H1 (cell line): Measurements from ENCODE around the gene PTPRJ. TPM values are rescaled to one million over a fixed set of nuclear protein-coding genes. Genes with fewer than 3 reads are reported as not detected.

Source experiments
- CHD2 ChIP-seq: IDR thresholded peaks from 2 replicates; pipeline ENCODE4 v1.6.1; 2012; ENCODE audit warnings: low read length, improper control_type of control experiment
- NRF1 ChIP-seq: IDR thresholded peaks from 2 replicates; pipeline ENCODE4 v1.6.1; 2011; ENCODE audit warnings: mild to moderate bottlenecking, low read depth, low read length, improper control_type of control experiment
- RNF2 ChIP-seq: fragments of 200-900, 300-1000 bp; sonication (generic); IDR thresholded peaks from 2 replicates; pipeline ENCODE4 v1.7.1; 2016; ENCODE audit warnings: borderline replicate concordance, low read depth, mild to moderate bottlenecking, antibody characterized with exemption, low read length; ENCODE audit not compliant: poor library complexity, severe bottlenecking; ENCODE audit errors: missing control alignments
- TAF1 ChIP-seq: IDR thresholded peaks from 2 replicates; pipeline ENCODE4 v1.6.1; 2011; ENCODE audit warnings: mild to moderate bottlenecking, low read depth, low read length
- polyA plus RNA-seq, 7 experiments: library from polyadenylated mRNA; depleted of rRNA in 3 of 7; stranded (reverse) in 5 of 7; unstranded in 2 of 7; fragments of >200 nt in 5 of 7; fragments of 200-250 nt in 2 of 7; gene quantifications; 1 replicate in 5 of 7; 2 replicates in 1 of 7; 4 replicates in 1 of 7; pipeline versions ENCODE4 v1.2.1 to v1.2.3, GENCODE V29; 2011 to 2013; ENCODE audit warnings: missing spikeins in 2 of 7, mixed read lengths in 2 of 7
- total RNA-seq: library from RNA; stranded (reverse); fragmentation: NEBNext Ultra II Directional; extraction: Animal tissue kit (Norgen Biotek cat#: 25700); gene quantifications from 2 replicates; pipeline ENCODE4 v1.2.1, GENCODE V29; 2021
- TF ChIP-seq, protein P1 (sequence below): IDR thresholded peaks from 2 replicates; pipeline ENCODE4 v1.6.1; 2012; ENCODE audit warnings: low read length, inconsistent platforms

The PTPRJ gene
- total and polyA plus RNA-seq, 2 of the 8 experiments (the other 6 are each of a cell fraction or from before 2014, with no cell fraction given): 4.4 to 22.6 TPM

DNA sequence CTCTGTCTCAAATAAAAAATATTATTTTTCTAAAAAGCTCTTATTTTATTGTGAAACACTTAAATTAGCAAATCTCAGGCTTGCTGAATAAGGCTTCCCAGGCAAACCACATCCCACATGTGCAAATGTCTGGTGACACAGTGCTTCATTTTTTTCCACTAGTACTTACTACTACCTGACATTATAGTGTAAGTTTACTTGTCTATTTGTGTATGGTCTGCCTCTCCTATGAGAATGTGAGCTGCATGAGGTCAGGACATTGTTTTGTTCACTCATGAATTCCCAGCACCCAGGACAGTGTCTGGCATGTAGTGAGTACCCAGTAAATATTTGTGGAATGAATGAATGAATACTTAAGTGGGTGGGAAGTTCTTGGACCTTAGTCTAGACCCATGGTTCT, 103.1 kb downstream of the PTPRJ start (continued):
- TF ChIP-seq, protein P1, sequence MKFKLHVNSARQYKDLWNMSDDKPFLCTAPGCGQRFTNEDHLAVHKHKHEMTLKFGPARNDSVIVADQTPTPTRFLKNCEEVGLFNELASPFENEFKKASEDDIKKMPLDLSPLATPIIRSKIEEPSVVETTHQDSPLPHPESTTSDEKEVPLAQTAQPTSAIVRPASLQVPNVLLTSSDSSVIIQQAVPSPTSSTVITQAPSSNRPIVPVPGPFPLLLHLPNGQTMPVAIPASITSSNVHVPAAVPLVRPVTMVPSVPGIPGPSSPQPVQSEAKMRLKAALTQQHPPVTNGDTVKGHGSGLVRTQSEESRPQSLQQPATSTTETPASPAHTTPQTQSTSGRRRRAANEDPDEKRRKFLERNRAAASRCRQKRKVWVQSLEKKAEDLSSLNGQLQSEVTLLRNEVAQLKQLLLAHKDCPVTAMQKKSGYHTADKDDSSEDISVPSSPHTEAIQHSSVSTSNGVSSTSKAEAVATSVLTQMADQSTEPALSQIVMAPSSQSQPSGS: no peak
- TF ChIP-seq TAF1 (no peak), NRF1 (no peak), RNF2 (no peak), CHD2 (no peak)
- TF ChIP-seq, all 59 proteins: peak for 0
